Panc1 (cell line): ENCODE data around the gene ZFP36L1. TPM values are rescaled to one million over a fixed set of nuclear protein-coding genes. Genes with fewer than 3 reads are reported as not detected.

Experiments
- ATAC-seq: fragments of 200-7000 bp; cut with Tn5 transposase; 2 replicates; pipeline ENCODE4 v1.9.1; 2020; ENCODE audit warnings: mild to moderate bottlenecking, moderate library complexity
- BruUV-seq: library from RNA; stranded (reverse); fragments of 400-500 nt; replicated peaks from 2 replicates; lab custom pipeline; 2021; lab: Mats Ljungman, UMichigan
- CTCF ChIA-PET: fragments of 300-600 bp; sonication (Branson Sonifier 250); formaldehyde crosslinking; loops from one replicate; lab custom pipeline; 2022; ENCODE audit warnings: antibody characterized with exemption; lab: Charles Lee
- POLR2A ChIA-PET: fragments of 300-600 bp; sonication (Branson Sonifier 250); formaldehyde crosslinking; loops from one replicate; lab custom pipeline; 2022; ENCODE audit warnings: antibody characterized with exemption; lab: Charles Lee
- DNase-seq: peaks from one replicate; pipeline ENCODE4 v3.0.0-alpha.2; 2010; ENCODE audit warnings: low read depth, low spot score
- H3K27ac ChIP-seq: 2 replicates; pipeline ENCODE4 v1.5.1; 2011; ENCODE audit warnings: mild to moderate bottlenecking, low read length, inconsistent platforms
- H3K27me3 ChIP-seq: fragments of 200-500 bp; sonication (Bioruptor generic); 2 replicates; pipeline ENCODE4 v1.6.0; 2014; ENCODE audit warnings: low read length, inconsistent platforms; ENCODE audit not compliant: control insufficient read depth, insufficient read depth
- H3K36me3 ChIP-seq: fragments of 200-500 bp; sonication (Bioruptor generic); 2 replicates; pipeline ENCODE4 v1.5.1; 2014; ENCODE audit warnings: inconsistent platforms, mild to moderate bottlenecking, low read length, moderate library complexity; ENCODE audit not compliant: control insufficient read depth, insufficient read depth
- H3K4me1 ChIP-seq: 2 replicates; pipeline ENCODE4 v1.5.1; 2011; ENCODE audit warnings: inconsistent platforms, mild to moderate bottlenecking, low read length, moderate library complexity; ENCODE audit not compliant: control insufficient read depth, insufficient read depth
- H3K4me3 ChIP-seq, 2 experiments: 2 replicates each; pipeline ENCODE4 v1.5.1; 2011 to 2012; ENCODE audit warnings: low read depth in 2 of 2, low read length in 2 of 2, mild to moderate bottlenecking in 2 of 2, inconsistent platforms in 1 of 2, moderate library complexity in 1 of 2
- H3K9me3 ChIP-seq: fragments of 200-500 bp; sonication (Bioruptor generic); 2 replicates; pipeline ENCODE4 v1.5.1; 2014; ENCODE audit warnings: low read depth, mild to moderate bottlenecking, inconsistent platforms, low read length, moderate library complexity; ENCODE audit not compliant: control insufficient read depth, insufficient read depth
- POLR2AphosphoS5 ChIP-seq: IDR thresholded peaks from 2 replicates; pipeline ENCODE4 v1.6.1; 2012; ENCODE audit warnings: mild to moderate bottlenecking, low read depth, low read length, moderate library complexity
- SIN3A ChIP-seq: IDR thresholded peaks from 2 replicates; pipeline ENCODE4 v1.6.1; 2012; ENCODE audit warnings: low read depth, mild to moderate bottlenecking, low read length, moderate library complexity, borderline replicate concordance; ENCODE audit not compliant: insufficient read depth
- TCF7L2 ChIP-seq: IDR thresholded peaks from 2 replicates; pipeline ENCODE4 v1.6.1; 2011; ENCODE audit warnings: mild to moderate bottlenecking, low read depth, low read length, inconsistent platforms
- in situ Hi-C: cut with HindIII; loops from 2 replicates; pipeline ENCODE4 v1.10.0; 2016; ENCODE audit warnings: low sequenced_read_pairs, low pct_unique_long_range_greater_than_20kb
- intact Hi-C: fragments of 100-400 bp; cut with micrococcal nuclease; formaldehyde crosslinking; loops from one replicate; pipeline ENCODE4 v1.10.0; 2022; ENCODE audit not compliant: unreplicated experiment
- total RNA-seq: library from RNA; stranded (reverse); gene quantifications from one replicate; pipeline ENCODE4 v1.2.1, GENCODE V29; 2021; ENCODE audit not compliant: unreplicated experiment
- TF ChIP-seq, protein P1 (sequence below), 2 experiments: IDR thresholded peaks; 2 replicates each; pipeline ENCODE4 v1.6.1; 2011 to 2012; ENCODE audit warnings: low read depth in 2 of 2, control low read depth in 1 of 2, low read length in 1 of 2, mild to moderate bottlenecking in 1 of 2, moderate library complexity in 1 of 2; ENCODE audit not compliant: insufficient read depth in 1 of 2
- TF ChIP-seq, protein P2 (sequence below): fragments of 450-650 bp; IDR thresholded peaks from 2 replicates; pipeline ENCODE4 v1.5.1; 2017; ENCODE audit warnings: mild to moderate bottlenecking

ZFP36L1 gene
- total RNA-seq, 1 experiment from 2014 or later = 84.9 TPM

DNA sequence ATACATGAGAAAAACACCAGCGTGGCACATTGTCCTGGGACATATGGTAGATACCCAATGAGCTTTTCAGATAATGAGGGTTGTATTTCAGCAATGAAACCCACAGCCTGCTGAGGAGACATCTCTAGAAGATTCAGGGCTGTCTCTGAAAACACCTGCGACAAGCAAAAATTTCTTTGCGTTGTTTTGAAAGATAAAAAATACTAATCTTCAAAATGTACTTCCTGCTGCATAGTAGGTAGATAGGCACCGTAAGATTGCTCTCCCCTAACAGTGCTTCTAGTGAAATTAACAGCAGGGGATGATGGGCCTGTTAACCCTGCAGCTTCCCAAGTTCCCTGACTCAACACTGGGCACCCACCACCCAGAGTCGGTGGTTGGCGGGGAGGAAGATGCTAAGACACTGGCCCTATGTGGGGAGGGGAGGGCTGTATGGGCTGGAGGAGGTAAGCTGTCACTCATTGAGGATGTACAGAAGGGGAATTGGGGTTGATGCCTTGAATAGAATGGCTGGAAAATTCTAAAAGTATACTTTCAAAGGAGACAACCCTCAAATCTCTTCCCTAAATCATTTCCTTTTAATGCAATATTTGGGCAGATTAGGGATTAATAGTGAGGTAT lies 20.0 kb downstream of the ZFP36L1 start:
- in situ Hi-C loops = no loop called here
- ChIA-PET POLR2A (no interaction called here), CTCF (no interaction called here)
- DNase-seq (no peak), ATAC-seq (no peak)
- no peaks in the 10 kb centered on the region for H3K36me3 ChIP-seq
- no peak overlapping the region for H3K4me3 ChIP-seq
- no peak overlapping the region for H3K27ac ChIP-seq
- TF ChIP-seq, protein P1, sequence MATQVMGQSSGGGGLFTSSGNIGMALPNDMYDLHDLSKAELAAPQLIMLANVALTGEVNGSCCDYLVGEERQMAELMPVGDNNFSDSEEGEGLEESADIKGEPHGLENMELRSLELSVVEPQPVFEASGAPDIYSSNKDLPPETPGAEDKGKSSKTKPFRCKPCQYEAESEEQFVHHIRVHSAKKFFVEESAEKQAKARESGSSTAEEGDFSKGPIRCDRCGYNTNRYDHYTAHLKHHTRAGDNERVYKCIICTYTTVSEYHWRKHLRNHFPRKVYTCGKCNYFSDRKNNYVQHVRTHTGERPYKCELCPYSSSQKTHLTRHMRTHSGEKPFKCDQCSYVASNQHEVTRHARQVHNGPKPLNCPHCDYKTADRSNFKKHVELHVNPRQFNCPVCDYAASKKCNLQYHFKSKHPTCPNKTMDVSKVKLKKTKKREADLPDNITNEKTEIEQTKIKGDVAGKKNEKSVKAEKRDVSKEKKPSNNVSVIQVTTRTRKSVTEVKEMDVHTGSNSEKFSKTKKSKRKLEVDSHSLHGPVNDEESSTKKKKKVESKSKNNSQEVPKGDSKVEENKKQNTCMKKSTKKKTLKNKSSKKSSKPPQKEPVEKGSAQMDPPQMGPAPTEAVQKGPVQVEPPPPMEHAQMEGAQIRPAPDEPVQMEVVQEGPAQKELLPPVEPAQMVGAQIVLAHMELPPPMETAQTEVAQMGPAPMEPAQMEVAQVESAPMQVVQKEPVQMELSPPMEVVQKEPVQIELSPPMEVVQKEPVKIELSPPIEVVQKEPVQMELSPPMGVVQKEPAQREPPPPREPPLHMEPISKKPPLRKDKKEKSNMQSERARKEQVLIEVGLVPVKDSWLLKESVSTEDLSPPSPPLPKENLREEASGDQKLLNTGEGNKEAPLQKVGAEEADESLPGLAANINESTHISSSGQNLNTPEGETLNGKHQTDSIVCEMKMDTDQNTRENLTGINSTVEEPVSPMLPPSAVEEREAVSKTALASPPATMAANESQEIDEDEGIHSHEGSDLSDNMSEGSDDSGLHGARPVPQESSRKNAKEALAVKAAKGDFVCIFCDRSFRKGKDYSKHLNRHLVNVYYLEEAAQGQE (IDR thresholded peaks at IDR 0.05; ENCODE audit: insufficient read depth in 1 of 2, low read depth in 2 of 2, low read length in 1 of 2) = no peak
- TF ChIP-seq, protein P2, sequence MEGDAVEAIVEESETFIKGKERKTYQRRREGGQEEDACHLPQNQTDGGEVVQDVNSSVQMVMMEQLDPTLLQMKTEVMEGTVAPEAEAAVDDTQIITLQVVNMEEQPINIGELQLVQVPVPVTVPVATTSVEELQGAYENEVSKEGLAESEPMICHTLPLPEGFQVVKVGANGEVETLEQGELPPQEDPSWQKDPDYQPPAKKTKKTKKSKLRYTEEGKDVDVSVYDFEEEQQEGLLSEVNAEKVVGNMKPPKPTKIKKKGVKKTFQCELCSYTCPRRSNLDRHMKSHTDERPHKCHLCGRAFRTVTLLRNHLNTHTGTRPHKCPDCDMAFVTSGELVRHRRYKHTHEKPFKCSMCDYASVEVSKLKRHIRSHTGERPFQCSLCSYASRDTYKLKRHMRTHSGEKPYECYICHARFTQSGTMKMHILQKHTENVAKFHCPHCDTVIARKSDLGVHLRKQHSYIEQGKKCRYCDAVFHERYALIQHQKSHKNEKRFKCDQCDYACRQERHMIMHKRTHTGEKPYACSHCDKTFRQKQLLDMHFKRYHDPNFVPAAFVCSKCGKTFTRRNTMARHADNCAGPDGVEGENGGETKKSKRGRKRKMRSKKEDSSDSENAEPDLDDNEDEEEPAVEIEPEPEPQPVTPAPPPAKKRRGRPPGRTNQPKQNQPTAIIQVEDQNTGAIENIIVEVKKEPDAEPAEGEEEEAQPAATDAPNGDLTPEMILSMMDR = no peak
- no peak for TF ChIP-seq POLR2AphosphoS5
- TF ChIP-seq TCF7L2 = no peak
- TF ChIP-seq SIN3A = no peak
- H3K4me1 ChIP-seq = no peaks in the 10 kb centered on the region
- no TSS peak for BruUV-seq
- peaks cover 3% of the 10 kb centered on the region; the same call in 1 of the 2 replicates for H3K9me3 ChIP-seq
- no peaks in the 10 kb centered on the region for H3K27me3 ChIP-seq
- intact Hi-C loops = no loop called here

DNA sequence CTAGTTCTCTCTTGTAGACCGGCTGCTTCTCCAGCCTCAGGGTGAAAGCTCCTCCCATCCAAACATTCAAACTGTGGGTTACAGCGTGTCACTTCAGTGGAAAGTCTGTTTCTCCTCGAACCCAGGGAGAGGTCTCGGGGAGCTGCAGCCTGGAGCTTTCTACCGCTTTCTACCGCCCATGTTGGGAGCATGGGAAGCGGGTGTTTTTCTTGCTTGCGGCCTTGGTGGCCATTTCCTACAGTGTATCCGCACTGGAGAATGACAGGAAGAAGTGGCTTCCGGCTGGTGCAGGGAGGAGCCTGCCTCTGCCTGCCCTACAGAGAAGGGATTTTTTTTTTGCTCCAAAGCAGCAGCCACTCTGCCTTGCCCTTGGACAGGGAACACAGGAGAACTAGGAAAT lies 21.2 kb downstream of the ZFP36L1 start:
- intact Hi-C loops = no loop called here
- Histone ChIP-seq H3K4me3 (no peak overlapping the region), H3K27me3 (no peaks in the 10 kb centered on the region), H3K36me3 (no peaks in the 10 kb centered on the region), H3K4me1 (no peaks in the 10 kb centered on the region), H3K9me3 (peaks cover 3% of the 10 kb centered on the region; the same call in 1 of the 2 replicates), H3K27ac (no peak overlapping the region)
- in situ Hi-C loops = no loop called here
- ChIA-PET POLR2A (no interaction called here), CTCF (no interaction called here)
- DNase-seq = no peak
- no peak for ATAC-seq
- TF ChIP-seq, protein P1 (IDR thresholded peaks at IDR 0.05; ENCODE audit: insufficient read depth in 1 of 2, low read depth in 2 of 2, low read length in 1 of 2) = no peak
- TF ChIP-seq TCF7L2 = no peak
- TF ChIP-seq, protein P2 = no peak
- BruUV-seq = no TSS peak
